ENCODE measurements around the gene MBD3.

Gene MBD3

DNA sequence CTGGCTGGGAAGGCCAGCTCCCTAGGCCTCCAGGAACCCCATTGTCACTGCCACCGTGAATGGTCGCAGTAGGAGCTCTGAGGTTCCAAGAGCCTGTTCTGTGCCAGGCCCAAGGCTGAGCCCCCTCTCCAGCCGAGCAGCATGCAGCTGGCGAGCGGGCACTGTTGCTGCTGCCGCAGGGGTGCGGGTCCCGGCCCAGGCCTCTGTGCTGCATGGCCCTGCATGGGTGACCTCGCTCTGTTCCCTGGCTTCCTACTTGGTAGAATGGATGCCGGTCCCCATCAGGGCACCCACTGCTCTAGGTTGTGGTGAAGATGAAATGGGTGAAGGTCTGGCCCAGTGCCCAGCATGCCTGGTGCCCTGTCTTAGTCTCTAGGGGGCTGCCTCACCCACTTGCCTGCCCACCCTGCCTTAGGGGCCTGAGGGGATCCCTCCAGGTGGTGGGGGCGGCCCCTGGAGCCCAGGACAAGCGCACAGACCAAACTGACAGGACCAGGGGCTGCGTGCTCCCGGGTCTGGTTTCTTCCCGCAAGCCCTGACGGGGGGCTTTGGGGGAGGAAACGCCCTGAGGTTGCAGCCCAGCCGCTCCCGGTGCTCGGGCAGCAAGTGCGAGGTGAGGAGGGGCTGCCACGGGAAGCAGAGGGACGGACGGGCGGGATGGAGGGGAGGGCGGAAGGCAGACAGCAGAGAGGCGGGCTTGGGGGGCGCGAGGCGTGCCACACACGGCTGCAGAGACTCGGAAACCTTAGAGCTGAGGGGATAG, 21.3 kb upstream of the MBD3 start:
- DNase-seq (ENCODE audit: extremely low spot score), result no peak
- CTCF ChIA-PET, result no interaction called here

DNA sequence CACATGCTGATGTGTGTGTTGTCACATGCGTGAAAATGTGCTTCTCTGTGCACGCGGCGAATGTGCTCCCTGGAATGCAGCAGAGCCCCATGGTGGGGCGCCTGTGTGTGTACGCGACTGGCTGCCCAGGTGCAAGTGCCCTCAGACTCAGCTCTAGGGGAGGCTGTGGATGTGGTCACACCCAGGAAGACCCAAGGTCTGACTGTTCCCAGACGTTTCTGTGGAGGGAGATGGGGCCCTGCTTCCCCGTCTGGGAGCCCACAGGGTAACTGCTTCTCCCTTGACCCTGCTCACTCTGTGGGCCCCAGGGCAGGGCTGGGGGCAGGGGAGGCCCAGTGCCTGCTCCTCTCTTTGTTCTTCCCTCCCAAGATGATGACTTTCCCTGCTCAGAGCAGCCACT, 20.5 kb upstream of the MBD3 start:
- TF ChIP-seq ARNT (IDR thresholded peaks at IDR 0.05), result no peak
- no peak for TF ChIP-seq ZNF384 (IDR thresholded peaks at IDR 0.05)
- no peak for TF ChIP-seq FOXA1 (IDR thresholded peaks at IDR 0.05)
- no peak for TF ChIP-seq SUZ12 (IDR thresholded peaks at IDR 0.05)
- TF ChIP-seq FOXM1 (IDR thresholded peaks at IDR 0.05; ENCODE audit: borderline replicate concordance), result no peak
- TF ChIP-seq CTBP1 (IDR thresholded peaks at IDR 0.05; ENCODE audit: borderline replicate concordance), result no peak
- ChIA-PET POLR2A (no interaction called here), CTCF (no interaction called here)
- DNase-seq (ENCODE audit: extremely low spot score), result no peak

More for the DNA sequence above, 21.3 kb upstream of the MBD3 start:
- TF ChIP-seq FOXM1 (IDR thresholded peaks at IDR 0.05; ENCODE audit: borderline replicate concordance), result no peak
- TF ChIP-seq, protein P1, sequence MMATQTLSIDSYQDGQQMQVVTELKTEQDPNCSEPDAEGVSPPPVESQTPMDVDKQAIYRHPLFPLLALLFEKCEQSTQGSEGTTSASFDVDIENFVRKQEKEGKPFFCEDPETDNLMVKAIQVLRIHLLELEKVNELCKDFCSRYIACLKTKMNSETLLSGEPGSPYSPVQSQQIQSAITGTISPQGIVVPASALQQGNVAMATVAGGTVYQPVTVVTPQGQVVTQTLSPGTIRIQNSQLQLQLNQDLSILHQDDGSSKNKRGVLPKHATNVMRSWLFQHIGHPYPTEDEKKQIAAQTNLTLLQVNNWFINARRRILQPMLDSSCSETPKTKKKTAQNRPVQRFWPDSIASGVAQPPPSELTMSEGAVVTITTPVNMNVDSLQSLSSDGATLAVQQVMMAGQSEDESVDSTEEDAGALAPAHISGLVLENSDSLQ (IDR thresholded peaks at IDR 0.05), result no peak
- no peak for TF ChIP-seq ZNF384 (IDR thresholded peaks at IDR 0.05)
- TF ChIP-seq BHLHE40 (IDR thresholded peaks at IDR 0.05; ENCODE audit: borderline replicate concordance), result no peak
- no peak for TF ChIP-seq TARDBP (IDR thresholded peaks at IDR 0.05)
- no peak for TF ChIP-seq FOXA1 (IDR thresholded peaks at IDR 0.05)
- POLR2A ChIA-PET, result interaction anchor here (1.5 kb wide), 1 partner anchor 8 kb away, joined by 5 read pairs; the partner anchor contains the start of gene UQCR11

DNA sequence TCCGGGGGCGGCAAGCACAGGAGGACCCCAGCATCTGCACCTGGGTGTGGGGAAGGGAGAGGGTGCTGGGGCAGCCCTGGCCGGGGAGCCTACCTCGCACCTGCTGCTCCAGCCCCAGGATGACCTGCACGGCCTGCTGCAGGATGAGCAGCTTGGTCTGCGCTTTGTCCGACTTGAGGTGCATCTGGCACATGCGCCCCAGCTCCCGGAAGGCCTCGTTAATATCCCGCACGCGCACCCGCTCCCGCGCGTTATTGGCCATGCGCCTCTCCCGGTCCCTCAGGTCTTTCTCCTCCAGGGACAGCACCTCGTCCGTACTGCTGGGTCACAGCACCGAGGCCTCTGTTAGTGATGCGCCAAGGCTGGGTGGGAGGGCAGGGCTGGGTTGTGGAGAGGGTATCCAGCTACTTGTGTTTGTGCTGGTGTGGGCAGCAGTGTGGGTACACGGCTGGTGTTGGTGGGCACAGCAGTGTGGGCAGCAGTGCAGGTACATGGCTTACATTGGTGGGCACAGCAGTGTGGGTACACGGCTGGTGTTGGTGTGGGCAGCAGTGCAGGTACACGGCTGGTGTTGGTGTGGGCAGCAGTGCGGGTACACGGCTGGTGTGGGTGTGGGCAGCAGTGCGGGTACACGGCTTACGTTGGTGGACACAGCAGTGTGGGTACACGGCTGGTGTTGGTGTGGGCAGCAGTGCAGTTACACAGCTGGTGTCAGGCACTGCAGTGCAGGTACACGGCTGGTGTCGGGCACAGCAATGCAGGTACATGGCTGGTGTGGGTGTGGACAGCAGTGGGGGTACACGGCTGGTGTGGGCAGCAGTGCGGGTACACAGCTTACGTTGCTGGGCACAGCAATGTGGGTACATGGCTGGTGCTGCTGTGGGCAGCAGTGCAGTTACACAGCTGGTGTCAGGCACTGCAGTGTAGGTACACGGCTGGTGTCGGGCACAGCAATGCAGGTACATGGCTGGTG, 19.7 kb upstream of the MBD3 start:
- ChIA-PET CTCF (no interaction called here), POLR2A (no interaction called here)
- no peak for DNase-seq (ENCODE audit: extremely low spot score)
- TF ChIP-seq TARDBP (IDR thresholded peaks at IDR 0.05) (no peak), NFRKB (IDR thresholded peaks at IDR 0.05) (no peak), LEF1 (IDR thresholded peaks at IDR 0.05; ENCODE audit: borderline replicate concordance) (no peak), FOXK2 (IDR thresholded peaks at IDR 0.05) (no peak), CTBP1 (IDR thresholded peaks at IDR 0.05; ENCODE audit: borderline replicate concordance) (no peak), HDGF (IDR thresholded peaks at IDR 0.05; ENCODE audit: borderline replicate concordance) (no peak), SP1 (IDR thresholded peaks at IDR 0.05) (no peak)

DNA sequence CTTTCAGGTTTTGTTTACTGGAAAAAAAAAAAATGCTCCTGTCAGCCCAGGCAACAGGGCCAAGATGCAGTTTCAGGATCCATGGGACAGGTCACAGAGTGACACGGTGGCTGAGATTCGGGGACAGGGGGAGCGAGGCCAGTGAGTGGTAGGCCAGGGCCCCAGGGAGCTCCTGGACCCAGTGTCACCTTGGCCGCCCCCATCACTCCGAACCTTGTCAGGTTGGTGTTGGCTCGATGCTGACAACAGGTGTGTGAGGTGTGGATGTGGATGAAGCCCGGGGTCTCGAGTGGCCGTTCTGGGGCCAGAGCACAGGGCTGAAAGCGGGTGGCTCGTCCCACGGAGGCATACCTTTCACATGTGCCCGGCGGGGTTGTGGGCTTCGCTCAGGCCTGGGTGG, 18.7 kb upstream of the MBD3 start:
- no peak for TF ChIP-seq FOXK2 (IDR thresholded peaks at IDR 0.05)
- TF ChIP-seq SP1 (IDR thresholded peaks at IDR 0.05), result no peak
- no peak for TF ChIP-seq HDGF (IDR thresholded peaks at IDR 0.05; ENCODE audit: borderline replicate concordance)
- no peak for TF ChIP-seq L3MBTL2 (conservative IDR thresholded peaks at IDR 0.05)
- TF ChIP-seq TARDBP (IDR thresholded peaks at IDR 0.05), result no peak
- no peak for TF ChIP-seq ZNF384 (IDR thresholded peaks at IDR 0.05)
- TF ChIP-seq FOXM1 (IDR thresholded peaks at IDR 0.05; ENCODE audit: borderline replicate concordance), result no peak
- TF ChIP-seq, protein P1 (IDR thresholded peaks at IDR 0.05), result no peak
- no peak for TF ChIP-seq FOXA1 (IDR thresholded peaks at IDR 0.05)
- no peak for TF ChIP-seq LEF1 (IDR thresholded peaks at IDR 0.05; ENCODE audit: borderline replicate concordance)
- no peak for TF ChIP-seq NFRKB (IDR thresholded peaks at IDR 0.05)
- no peak for TF ChIP-seq ELF4 (IDR thresholded peaks at IDR 0.05)
- TF ChIP-seq ARNT (IDR thresholded peaks at IDR 0.05), result no peak
- TF ChIP-seq SUZ12 (IDR thresholded peaks at IDR 0.05), result no peak
- TF ChIP-seq CTBP1 (IDR thresholded peaks at IDR 0.05; ENCODE audit: borderline replicate concordance), result no peak
- no peak for TF ChIP-seq BHLHE40 (IDR thresholded peaks at IDR 0.05; ENCODE audit: borderline replicate concordance)
- ChIA-PET POLR2A (no interaction called here), CTCF (no interaction called here)
- DNase-seq (ENCODE audit: extremely low spot score), result no peak

DNA sequence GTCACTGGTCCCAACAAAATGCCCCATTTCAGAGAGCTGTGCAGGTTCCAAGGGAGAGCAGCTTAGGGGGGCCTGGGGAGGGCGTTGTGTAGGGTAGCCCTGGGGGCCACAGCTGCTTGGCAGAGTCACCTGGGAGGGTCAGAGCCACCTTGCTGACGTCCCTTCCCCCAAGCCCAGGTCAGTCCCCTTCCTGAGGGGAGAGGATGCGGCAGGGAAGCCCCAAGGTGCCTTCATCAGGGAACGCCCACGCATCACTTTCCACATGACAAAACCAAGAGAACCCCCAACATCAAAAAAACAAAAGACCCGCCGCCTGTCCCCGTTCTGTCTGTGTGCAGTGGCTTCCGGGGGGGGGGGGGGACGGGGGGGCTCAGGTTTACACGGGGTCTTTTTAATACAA, 17.9 kb upstream of the MBD3 start:
- POLR2A ChIA-PET, result no interaction called here
- TF ChIP-seq LEF1 (IDR thresholded peaks at IDR 0.05; ENCODE audit: borderline replicate concordance), result no peak
- CTCF ChIA-PET, result no interaction called here
- no peak for DNase-seq (ENCODE audit: extremely low spot score)

DNA sequence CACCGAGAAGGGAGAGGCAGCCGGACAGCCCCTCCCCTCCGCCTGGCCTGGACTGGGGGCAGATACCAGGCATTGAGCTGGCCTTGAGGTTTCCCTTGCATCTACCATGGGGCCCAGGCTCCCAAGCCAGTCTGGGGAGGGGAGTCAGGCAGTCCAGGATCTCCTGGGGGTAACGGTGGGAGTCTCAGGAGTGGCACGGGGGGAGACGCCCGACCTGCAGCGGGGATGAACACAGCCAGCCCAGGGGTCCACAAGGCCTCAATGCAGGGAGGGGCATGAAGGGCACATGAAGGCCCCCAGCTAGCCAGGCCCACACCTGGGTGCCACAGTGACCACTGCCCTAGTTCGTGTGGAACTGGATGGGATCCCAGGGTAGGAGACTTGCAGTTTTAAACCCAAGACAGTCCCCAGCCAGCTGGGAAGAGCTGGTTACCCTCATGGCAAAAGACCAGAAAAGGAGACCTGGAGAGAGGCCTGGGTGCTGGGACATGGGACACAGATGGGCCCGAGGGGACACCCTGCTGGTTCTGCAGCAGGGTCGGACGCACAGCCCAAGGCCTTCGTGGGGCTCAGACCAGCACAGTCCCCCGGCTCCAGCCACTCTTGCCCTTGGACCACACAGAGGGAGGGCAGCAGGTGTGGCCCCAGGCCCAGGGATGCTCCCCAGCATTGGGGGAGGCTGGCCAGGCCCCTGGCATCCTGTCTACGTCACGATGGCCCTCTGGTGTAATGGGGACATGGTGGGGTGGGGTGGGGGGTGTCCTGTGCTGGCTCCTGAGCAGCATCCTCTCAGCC, 17.2 kb upstream of the MBD3 start:
- no peak for TF ChIP-seq ELF4 (IDR thresholded peaks at IDR 0.05)
- TF ChIP-seq HDGF (IDR thresholded peaks at IDR 0.05; ENCODE audit: borderline replicate concordance), result no peak
- TF ChIP-seq, protein P1 (IDR thresholded peaks at IDR 0.05), result no peak
- DNase-seq (ENCODE audit: extremely low spot score), result no peak
- ChIA-PET POLR2A (no interaction called here), CTCF (no interaction called here)
